ENCODE measurements around the gene PEX11A. TPM values are rescaled to one million over a fixed set of nuclear protein-coding genes. Genes with fewer than 3 reads are reported as not detected.
A peak's percentile ranks its signal among the peaks of the same experiment; 100 is the strongest.

PEX11A gene
- total RNA-seq, 2 experiments from 2014 or later: 1.6 to 2.2 TPM

DNA sequence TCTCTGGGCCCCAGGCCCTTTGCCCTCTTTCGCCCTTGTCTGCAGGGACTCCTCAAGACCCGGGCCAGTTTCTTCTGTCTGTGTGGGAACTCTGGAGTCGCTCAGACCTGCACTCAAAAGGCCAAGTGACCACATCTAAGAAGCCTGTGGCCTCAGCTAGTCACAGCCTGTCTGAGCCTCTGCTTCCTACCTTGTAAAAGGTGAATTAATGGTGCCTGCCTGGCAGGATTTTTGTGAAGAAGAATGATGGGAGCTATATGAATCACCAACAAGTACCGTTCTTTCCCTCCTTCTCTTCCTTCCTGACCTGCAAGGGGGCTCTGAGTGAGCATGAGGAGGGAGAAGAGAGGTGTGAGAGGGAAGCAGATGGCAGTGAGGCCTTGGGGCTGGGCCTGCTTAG, 18.9 kb downstream of the PEX11A start:
- no peak for ATAC-seq
- Mint-ChIP-seq H3K9me3 (ENCODE audit: low read depth) (no peaks in the 10 kb centered on the region), H3K27me3 (no peaks in the 10 kb centered on the region), H3K4me1 (no peaks in the 10 kb centered on the region), H3K27ac (no peak overlapping the region), H3K4me3 (no peak overlapping the region), H3K36me3 (no peaks in the 10 kb centered on the region)
- CTCF ChIA-PET: interaction anchor here (0.6 to 1.6 kb wide), 3 partner anchors 24 to 203 kb away, joined by 3 to 5 read pairs (median 3); no protein-coding TSS in a partner anchor
- DNase-seq: no peak

DNA sequence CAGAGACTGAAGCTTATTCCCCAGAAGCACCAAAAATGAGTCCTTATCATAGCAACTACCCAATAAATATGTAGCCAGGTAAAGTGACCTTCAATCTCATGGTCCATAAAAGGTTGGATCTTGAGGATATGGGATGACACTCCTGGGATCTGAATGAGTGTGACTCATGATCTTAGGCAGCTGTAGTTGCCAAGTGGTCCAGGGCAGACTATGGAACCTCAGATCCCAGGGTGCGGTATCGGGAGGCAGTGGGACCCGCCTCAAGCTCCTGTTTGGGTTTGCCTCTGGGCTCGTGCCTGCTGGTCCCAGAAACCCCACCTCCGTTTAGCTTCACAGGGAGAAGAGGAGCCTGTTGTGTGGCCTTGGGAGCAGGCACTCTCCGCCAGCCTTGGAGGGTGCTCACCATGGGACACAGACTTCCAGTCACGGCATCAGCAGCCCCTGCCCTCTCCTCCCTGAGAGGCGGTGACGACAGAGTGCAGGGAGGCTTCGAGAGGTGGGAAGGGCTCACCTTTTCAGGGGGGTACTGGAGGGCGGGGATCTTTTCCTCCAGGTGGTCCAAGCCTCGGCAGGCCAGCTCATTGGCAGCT, 19.5 kb downstream of the PEX11A start:
- CTCF ChIA-PET: interaction anchor here (0.6 to 1.4 kb wide), 3 partner anchors 33 to 204 kb away, joined by 3 read pairs; no protein-coding TSS in a partner anchor
- no peak overlapping the region for H3K27ac Mint-ChIP-seq
- no peak for DNase-seq
- no peaks in the 10 kb centered on the region for H3K4me1 Mint-ChIP-seq
- H3K9me3 Mint-ChIP-seq (ENCODE audit: low read depth): no peaks in the 10 kb centered on the region
- no peak overlapping the region for H3K4me3 Mint-ChIP-seq
- H3K27me3 Mint-ChIP-seq: no peaks in the 10 kb centered on the region
- no peak for ATAC-seq
- no peaks in the 10 kb centered on the region for H3K36me3 Mint-ChIP-seq

- CTCF ChIA-PET: interaction anchor here (1.4 kb wide), 1 partner anchor 34 kb away, joined by 3 read pairs; no protein-coding TSS in a partner anchor
- no peak overlapping the region for H3K4me3 Mint-ChIP-seq
- H3K27ac Mint-ChIP-seq: no peak overlapping the region
- ATAC-seq (no peak), DNase-seq (no peak)
- H3K27me3 Mint-ChIP-seq: peaks cover 4% of the 10 kb centered on the region
- H3K9me3 Mint-ChIP-seq (ENCODE audit: low read depth): no peaks in the 10 kb centered on the region
- H3K36me3 Mint-ChIP-seq: no peaks in the 10 kb centered on the region
- peaks cover under 1% of the 10 kb centered on the region for H3K4me1 Mint-ChIP-seq
Measured at GRCh38 chr15:89669941-89670340, 20.6 kb downstream of the PEX11A start.

DNA sequence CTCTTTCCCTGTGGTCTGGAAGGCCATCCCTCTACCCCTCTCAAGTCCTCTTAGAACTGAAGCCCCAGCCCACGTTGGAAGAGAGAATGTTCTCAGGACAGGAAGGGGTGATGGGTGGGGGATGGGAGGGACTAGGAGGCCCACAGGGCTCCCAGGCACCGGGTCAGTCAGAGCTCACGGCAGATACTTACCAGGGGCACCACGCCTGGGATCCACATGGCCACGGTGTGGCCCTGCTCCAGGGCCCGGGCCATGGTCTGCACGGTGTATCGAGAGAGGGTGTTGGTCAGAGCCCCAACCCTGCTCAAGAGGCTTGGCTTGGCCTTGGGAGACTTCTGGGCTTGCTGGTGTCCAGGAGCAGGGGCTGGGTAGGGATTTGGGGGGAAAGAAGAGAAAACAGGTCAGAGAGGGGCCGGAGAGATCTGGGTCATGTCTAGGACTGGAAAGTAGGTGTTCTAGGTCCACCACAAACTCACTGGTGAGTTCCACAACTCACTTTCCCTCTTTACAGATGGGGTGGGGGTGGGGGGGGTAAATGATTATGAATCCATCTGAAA, 21.2 kb downstream of the PEX11A start:
- H3K9me3 Mint-ChIP-seq (ENCODE audit: low read depth): no peaks in the 10 kb centered on the region
- peaks cover 2% of the 10 kb centered on the region for H3K4me1 Mint-ChIP-seq
- no peaks in the 10 kb centered on the region for H3K36me3 Mint-ChIP-seq
- H3K27me3 Mint-ChIP-seq: peaks cover 10% of the 10 kb centered on the region
- ATAC-seq (no peak), DNase-seq (no peak)
- H3K27ac Mint-ChIP-seq: no peak overlapping the region
- CTCF ChIA-PET: interaction anchor here (1.4 kb wide), 1 partner anchor 34 kb away, joined by 3 read pairs; no protein-coding TSS in a partner anchor
- no peak overlapping the region for H3K4me3 Mint-ChIP-seq

GRCh38 chr15:89668171-89668570, 22.4 kb downstream of the PEX11A start:
- CTCF ChIA-PET: no interaction called here
- Mint-ChIP-seq H3K9me3 (ENCODE audit: low read depth) (no peaks in the 10 kb centered on the region), H3K36me3 (no peaks in the 10 kb centered on the region), H3K4me1 (peaks cover 2% of the 10 kb centered on the region), H3K27ac (no peak overlapping the region), H3K27me3 (peaks cover 12% of the 10 kb centered on the region), H3K4me3 (no peak overlapping the region)
- no peak for DNase-seq
- no peak for ATAC-seq

DNA sequence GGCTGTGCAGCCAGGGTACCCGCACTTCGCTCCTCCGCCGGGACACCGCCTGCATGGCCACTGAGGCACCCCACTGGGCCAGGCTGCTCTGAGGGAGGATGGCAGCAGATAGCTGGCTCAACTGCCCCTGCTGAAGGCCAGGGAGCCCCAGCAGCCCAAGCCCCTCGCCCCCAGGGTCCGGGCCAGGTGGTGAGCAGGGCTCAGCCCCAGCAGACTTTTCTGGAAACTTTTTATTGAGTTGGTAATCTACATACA, 22.9 kb downstream of the PEX11A start:
- Mint-ChIP-seq H3K4me3 (no peak overlapping the region), H3K27me3 (peaks cover 12% of the 10 kb centered on the region), H3K27ac (no peak overlapping the region), H3K36me3 (no peaks in the 10 kb centered on the region), H3K9me3 (ENCODE audit: low read depth) (no peaks in the 10 kb centered on the region), H3K4me1 (peaks cover 2% of the 10 kb centered on the region)
- ATAC-seq (no peak), DNase-seq (no peak)
- CTCF ChIA-PET: no interaction called here

- Mint-ChIP-seq H3K36me3 (no peaks in the 10 kb centered on the region), H3K27ac (no peak overlapping the region), H3K4me1 (peaks cover 2% of the 10 kb centered on the region), H3K4me3 (no peak overlapping the region), H3K9me3 (ENCODE audit: low read depth) (no peaks in the 10 kb centered on the region), H3K27me3 (peaks cover 12% of the 10 kb centered on the region)
- CTCF ChIA-PET: no interaction called here
- ATAC-seq: no peak
- DNase-seq: no peak
Measured at GRCh38 chr15:89666858-89667705, 23.5 kb downstream of the PEX11A start.

GRCh38 chr15:89666184-89666857, 24.2 kb downstream of the PEX11A start:
- no peak for DNase-seq
- no peak overlapping the region for H3K4me3 Mint-ChIP-seq
- CTCF ChIA-PET: no interaction called here
- H3K36me3 Mint-ChIP-seq: no peaks in the 10 kb centered on the region
- peaks cover 16% of the 10 kb centered on the region for H3K27me3 Mint-ChIP-seq
- H3K9me3 Mint-ChIP-seq (ENCODE audit: low read depth): no peaks in the 10 kb centered on the region
- peaks cover 2% of the 10 kb centered on the region for H3K4me1 Mint-ChIP-seq
- ATAC-seq: no peak
- H3K27ac Mint-ChIP-seq: no peak overlapping the region

DNA sequence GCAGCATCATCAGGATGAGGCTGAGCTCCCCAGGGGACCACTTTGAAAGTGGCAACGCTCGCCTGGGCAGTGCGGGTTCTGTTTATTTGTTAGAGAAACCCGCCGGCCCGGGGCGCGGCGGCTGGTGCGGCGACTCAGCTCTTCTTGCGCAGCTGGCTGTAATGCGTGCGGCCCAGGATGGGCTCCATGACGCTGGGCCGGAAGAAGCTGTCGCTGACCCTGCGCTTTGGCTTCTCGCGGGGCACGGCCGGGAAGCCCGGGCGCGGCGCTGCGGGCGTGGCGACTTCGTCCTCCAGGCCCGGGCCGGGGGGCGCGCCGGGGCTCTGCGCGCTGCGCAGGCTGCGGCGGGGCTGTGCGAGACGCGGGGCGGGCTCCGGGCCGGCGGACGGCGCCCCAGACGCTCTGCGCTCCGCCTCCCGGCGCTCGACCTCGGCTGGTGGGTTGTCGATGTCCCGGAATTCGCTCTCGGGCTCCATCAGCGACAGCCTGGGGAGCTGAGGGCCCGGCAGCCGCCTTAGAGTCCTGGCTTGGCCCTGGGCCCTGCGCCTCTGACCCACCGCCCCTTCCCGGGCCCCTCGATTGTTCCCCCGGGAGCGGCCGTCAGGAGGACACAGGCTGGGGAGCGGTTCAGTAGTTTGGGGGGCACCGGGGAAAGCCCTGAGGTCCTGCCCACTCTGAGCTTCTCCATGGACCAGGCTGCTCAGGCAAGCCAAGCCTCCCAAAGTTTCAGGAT, 24.9 kb downstream of the PEX11A start:
- peaks cover 19% of the 10 kb centered on the region for H3K27me3 Mint-ChIP-seq
- H3K4me1 Mint-ChIP-seq: peaks cover 2% of the 10 kb centered on the region
- no peak overlapping the region for H3K4me3 Mint-ChIP-seq
- H3K27ac Mint-ChIP-seq: no peak overlapping the region
- no peaks in the 10 kb centered on the region for H3K36me3 Mint-ChIP-seq
- no peaks in the 10 kb centered on the region for H3K9me3 Mint-ChIP-seq (ENCODE audit: low read depth)
- no peak for DNase-seq
- peak; percentile 84 for ATAC-seq
- CTCF ChIA-PET: interaction anchor here (1.7 kb wide), 1 partner anchor 18 kb away, joined by 4 read pairs; no protein-coding TSS in a partner anchor

GRCh38 chr15:89664441-89665350, 25.9 kb downstream of the PEX11A start:
- H3K36me3 Mint-ChIP-seq: no peaks in the 10 kb centered on the region
- ATAC-seq: no peak
- H3K4me3 Mint-ChIP-seq: peak overlapping the region; percentile 21
- CTCF ChIA-PET: interaction anchor here (1.7 kb wide), 1 partner anchor 17 kb away, joined by 4 read pairs; no protein-coding TSS in a partner anchor
- peaks cover 2% of the 10 kb centered on the region for H3K4me1 Mint-ChIP-seq
- no peaks in the 10 kb centered on the region for H3K9me3 Mint-ChIP-seq (ENCODE audit: low read depth)
- no peak overlapping the region for H3K27ac Mint-ChIP-seq
- no peak for DNase-seq
- peaks cover 25% of the 10 kb centered on the region for H3K27me3 Mint-ChIP-seq

GRCh38 chr15:89662893-89663626, 27.5 kb downstream of the PEX11A start:
- peaks cover 31% of the 10 kb centered on the region for H3K27me3 Mint-ChIP-seq
- no peak for DNase-seq
- CTCF ChIA-PET: interaction anchor here (1.1 kb wide), 1 partner anchor 10 kb away, joined by 3 read pairs; no protein-coding TSS in a partner anchor
- no peak for ATAC-seq
- H3K9me3 Mint-ChIP-seq (ENCODE audit: low read depth): no peaks in the 10 kb centered on the region
- H3K4me1 Mint-ChIP-seq: peaks cover 2% of the 10 kb centered on the region
- H3K36me3 Mint-ChIP-seq: no peaks in the 10 kb centered on the region
- H3K27ac Mint-ChIP-seq: no peak overlapping the region
- no peak overlapping the region for H3K4me3 Mint-ChIP-seq

DNA sequence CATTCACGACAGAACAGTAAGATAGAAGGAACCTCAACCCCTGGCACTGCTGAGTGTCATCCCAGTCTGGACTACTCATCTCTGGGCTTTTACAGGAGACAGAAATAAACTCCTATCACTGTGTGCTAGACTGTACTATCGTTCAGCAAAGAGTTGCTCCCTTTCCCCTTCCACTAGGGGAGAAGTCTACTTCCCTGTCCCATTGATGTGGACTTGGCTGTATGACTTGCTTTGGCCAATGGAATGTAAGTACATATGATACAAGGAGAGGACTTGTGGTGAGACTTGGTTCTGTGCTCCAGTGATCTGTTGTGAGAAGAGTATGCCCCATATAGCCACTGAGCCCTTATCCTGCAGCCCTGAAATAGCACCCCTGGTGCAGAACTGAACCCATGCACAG, 30.0 kb downstream of the PEX11A start:
- Mint-ChIP-seq H3K36me3 (no peaks in the 10 kb centered on the region), H3K27ac (no peak overlapping the region), H3K27me3 (peaks cover 53% of the 10 kb centered on the region), H3K9me3 (ENCODE audit: low read depth) (no peaks in the 10 kb centered on the region), H3K4me1 (peaks cover 9% of the 10 kb centered on the region), H3K4me3 (no peak overlapping the region)
- DNase-seq (no peak), ATAC-seq (no peak)
- CTCF ChIA-PET: no interaction called here
